ENCODE measurements around the gene CDKN1B. TPM values are rescaled to one million over a fixed set of nuclear protein-coding genes. Genes with fewer than 3 reads are reported as not detected.
A peak's percentile ranks its signal among the peaks of the same experiment; 100 is the strongest.

CDKN1B gene
- total and polyA plus RNA-seq, 2 of the 13 experiments (the other 11 are each of a cell fraction or from before 2014, with no cell fraction given): 20.1 to 37.2 TPM

DNA sequence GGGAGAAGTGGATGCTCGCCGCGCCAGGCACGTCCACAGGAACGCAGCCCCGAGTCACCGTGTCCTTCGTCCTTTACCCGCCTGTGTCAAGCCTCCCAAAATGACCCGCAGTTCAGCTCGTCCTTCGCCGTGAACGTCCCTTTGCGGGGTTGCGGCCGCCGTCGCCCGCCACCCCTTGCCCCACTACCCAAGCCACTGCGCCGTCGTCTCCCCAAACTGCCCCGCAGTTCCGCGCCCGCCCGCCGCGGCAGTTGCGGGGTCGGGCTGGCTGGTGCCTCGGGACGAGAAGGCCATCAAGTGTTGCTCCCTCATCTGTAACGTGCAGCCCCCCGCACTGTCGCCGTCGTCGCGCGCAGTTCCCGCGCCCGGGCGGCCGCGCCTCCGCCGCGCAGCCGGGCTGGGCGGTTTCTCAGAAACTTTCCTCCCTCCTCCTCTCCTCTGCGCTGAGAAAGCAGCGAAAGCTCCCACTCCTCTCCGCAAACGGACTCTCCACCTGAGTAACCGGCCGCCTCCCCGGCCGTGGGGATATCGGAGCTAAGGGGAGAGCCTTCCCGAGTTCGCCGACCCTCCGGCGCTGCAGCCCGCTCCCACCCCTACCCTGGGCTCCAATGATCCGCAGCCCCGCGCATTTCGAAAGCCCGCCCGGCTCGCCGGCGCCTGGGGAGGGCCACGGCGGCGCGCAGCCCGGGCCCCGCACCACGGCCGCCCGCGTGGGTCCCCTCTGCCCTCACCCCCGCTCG lies 6.7 kb downstream of the CDKN1B start (continued):
- TF ChIP-seq ZNF749 (CRISPR knock-in tag; IDR thresholded peaks at IDR 0.05; ENCODE audit: borderline replicate concordance) (peak; percentile 52; the same call in 1 of the 2 replicates), REPIN1 (CRISPR knock-in tag; IDR thresholded peaks at IDR 0.05; ENCODE audit: borderline replicate concordance, low read depth) (no peak), ZMYM4 (CRISPR knock-in tag; IDR thresholded peaks at IDR 0.05) (peak; percentile 39; the same call in 1 of the 2 replicates), ZNF10 (CRISPR knock-in tag; IDR thresholded peaks at IDR 0.05; ENCODE audit: borderline replicate concordance, low read depth) (no peak), POLR2G (IDR thresholded peaks at IDR 0.05; ENCODE audit: low read depth, low read length) (peak; percentile 64), HIVEP1 (CRISPR knock-in tag; IDR thresholded peaks at IDR 0.05) (peak; percentile 27; the same call in 1 of the 2 replicates), ZNF678 (CRISPR knock-in tag; IDR thresholded peaks at IDR 0.05) (peak; percentile 69; the same call in 1 of the 2 replicates), TAF1 (CRISPR knock-in tag; IDR thresholded peaks at IDR 0.05) (peak; percentile 56), MED8 (CRISPR knock-in tag; IDR thresholded peaks at IDR 0.05; ENCODE audit: insufficient replicate concordance) (peak; percentile 46), CBX5 (CRISPR knock-in tag; IDR thresholded peaks at IDR 0.05; ENCODE audit: borderline replicate concordance) (no peak), ZNF775 (CRISPR knock-in tag; IDR thresholded peaks at IDR 0.05; ENCODE audit: borderline replicate concordance) (no peak), NFATC3 (CRISPR knock-in tag; IDR thresholded peaks at IDR 0.05) (no peak), KLF15 (CRISPR knock-in tag; IDR thresholded peaks at IDR 0.05; ENCODE audit: borderline replicate concordance) (no peak), EHMT2 (IDR thresholded peaks at IDR 0.05; ENCODE audit: borderline replicate concordance, low read depth, low read length) (no peak), HDAC1 (CRISPR knock-in tag; IDR thresholded peaks at IDR 0.05) (no peak; the same call in 1 of the 2 replicates), ZNF614 (CRISPR knock-in tag; IDR thresholded peaks at IDR 0.05; ENCODE audit: borderline replicate concordance) (no peak), TCF12 (IDR thresholded peaks at IDR 0.05) (no peak), TCF12 (CRISPR knock-in tag; IDR thresholded peaks at IDR 0.05) (0 out of 2 replicates have a peak, but pooled peaks have one; percentile 30), MXI1 (IDR thresholded peaks at IDR 0.05; ENCODE audit: borderline replicate concordance, low read depth, low read length) (peak; percentile 55; the same call in 2 of the 3 replicates), MEIS1 (CRISPR knock-in tag; IDR thresholded peaks at IDR 0.05; ENCODE audit: borderline replicate concordance) (no peak), GTF3A (CRISPR knock-in tag; conservative IDR thresholded peaks at IDR 0.05) (no peak), FOXK2 (IDR thresholded peaks at IDR 0.05) (no peak), ZNF713 (CRISPR knock-in tag; IDR thresholded peaks at IDR 0.05) (no peak), ZNF101 (CRISPR knock-in tag; IDR thresholded peaks at IDR 0.05; ENCODE audit: borderline replicate concordance, low read depth) (no peak)
- TF ChIP-seq, protein P1, sequence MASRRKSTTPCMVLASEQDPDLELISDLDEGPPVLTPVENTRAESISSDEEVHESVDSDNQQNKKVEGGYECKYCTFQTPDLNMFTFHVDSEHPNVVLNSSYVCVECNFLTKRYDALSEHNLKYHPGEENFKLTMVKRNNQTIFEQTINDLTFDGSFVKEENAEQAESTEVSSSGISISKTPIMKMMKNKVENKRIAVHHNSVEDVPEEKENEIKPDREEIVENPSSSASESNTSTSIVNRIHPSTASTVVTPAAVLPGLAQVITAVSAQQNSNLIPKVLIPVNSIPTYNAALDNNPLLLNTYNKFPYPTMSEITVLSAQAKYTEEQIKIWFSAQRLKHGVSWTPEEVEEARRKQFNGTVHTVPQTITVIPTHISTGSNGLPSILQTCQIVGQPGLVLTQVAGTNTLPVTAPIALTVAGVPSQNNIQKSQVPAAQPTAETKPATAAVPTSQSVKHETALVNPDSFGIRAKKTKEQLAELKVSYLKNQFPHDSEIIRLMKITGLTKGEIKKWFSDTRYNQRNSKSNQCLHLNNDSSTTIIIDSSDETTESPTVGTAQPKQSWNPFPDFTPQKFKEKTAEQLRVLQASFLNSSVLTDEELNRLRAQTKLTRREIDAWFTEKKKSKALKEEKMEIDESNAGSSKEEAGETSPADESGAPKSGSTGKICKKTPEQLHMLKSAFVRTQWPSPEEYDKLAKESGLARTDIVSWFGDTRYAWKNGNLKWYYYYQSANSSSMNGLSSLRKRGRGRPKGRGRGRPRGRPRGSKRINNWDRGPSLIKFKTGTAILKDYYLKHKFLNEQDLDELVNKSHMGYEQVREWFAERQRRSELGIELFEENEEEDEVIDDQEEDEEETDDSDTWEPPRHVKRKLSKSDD (CRISPR knock-in tag; IDR thresholded peaks at IDR 0.05; ENCODE audit: low read depth): 0 out of 2 replicates have a peak, but pooled peaks have one; percentile 64
- TF ChIP-seq, protein P2, sequence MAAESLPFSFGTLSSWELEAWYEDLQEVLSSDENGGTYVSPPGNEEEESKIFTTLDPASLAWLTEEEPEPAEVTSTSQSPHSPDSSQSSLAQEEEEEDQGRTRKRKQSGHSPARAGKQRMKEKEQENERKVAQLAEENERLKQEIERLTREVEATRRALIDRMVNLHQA (CRISPR knock-in tag; IDR thresholded peaks at IDR 0.05): no peak
